IMR-90 (cell line): ENCODE results near the gene TSR1. TPM values are rescaled to one million over a fixed set of nuclear protein-coding genes. Genes with fewer than 3 reads are reported as not detected.

Experiments
- ATAC-seq: fragments of 200-7000 bp; cut with Tn5 transposase; 2 replicates; pipeline ENCODE4 v1.9.1; 2020; ENCODE audit warnings: low read depth, mild to moderate bottlenecking, moderate library complexity
- BruUV-seq: library from RNA; stranded (reverse); fragments of 400-500 nt; replicated peaks from 2 replicates; lab custom pipeline; 2021; lab: Mats Ljungman, UMichigan
- CTCF ChIA-PET: fragments of 300-600 bp; formaldehyde crosslinking; extraction: SDS; loops from one replicate; lab custom pipeline; 2021; ENCODE audit warnings: antibody characterized with exemption; lab: Yijun Ruan, JAX
- POLR2A ChIA-PET: fragments of 300-600 bp; sonication (Branson Sonifier 250); formaldehyde crosslinking; loops from one replicate; lab custom pipeline; 2022; ENCODE audit warnings: antibody characterized with exemption; ENCODE audit not compliant: unreplicated experiment; lab: Charles Lee
- DNase-seq: peaks from one replicate; pipeline ENCODE4 v3.0.0; 2013
- H2AFZ ChIP-seq: replicated peaks from 2 replicates; pipeline ENCODE3; 2013; ENCODE audit warnings: low read length, mild to moderate bottlenecking; ENCODE audit not compliant: poor library complexity
- H2AK5ac ChIP-seq: 2 replicates; pipeline ENCODE4 v1.6.1; 2013; ENCODE audit warnings: low read depth, low read length, inconsistent platforms
- H2AK9ac ChIP-seq: replicated peaks from 2 replicates; pipeline ENCODE3; 2013; ENCODE audit warnings: mild to moderate bottlenecking, low read depth, low read length, moderate library complexity; ENCODE audit not compliant: poor library complexity
- H2BK120ac ChIP-seq: 2 replicates; pipeline ENCODE4 v1.6.1; 2013; ENCODE audit warnings: low read depth, low read length, inconsistent platforms
- H2BK15ac ChIP-seq: 3 replicates; pipeline ENCODE4 v1.6.1; 2013; ENCODE audit warnings: low read depth, low read length, inconsistent platforms
- H2BK20ac ChIP-seq: 2 replicates; pipeline ENCODE4 v1.6.1; 2013; ENCODE audit warnings: low read depth, mild to moderate bottlenecking, inconsistent platforms, low read length, moderate library complexity
- H2BK5ac ChIP-seq: 2 replicates; pipeline ENCODE4 v1.6.1; 2013; ENCODE audit warnings: mild to moderate bottlenecking, low read depth, low read length, inconsistent platforms; ENCODE audit not compliant: poor library complexity, severe bottlenecking
- H3K14ac ChIP-seq: replicated peaks from 2 replicates; pipeline ENCODE4 v1.6.1; 2013; ENCODE audit warnings: low read depth, low read length, inconsistent platforms
- H3K18ac ChIP-seq: 2 replicates; pipeline ENCODE4 v1.6.1; 2013; ENCODE audit warnings: low read depth, low read length, control low read depth
- H3K23ac ChIP-seq: 2 replicates; pipeline ENCODE4 v1.6.1; 2013; ENCODE audit warnings: low read depth, low read length, inconsistent platforms
- H3K27ac ChIP-seq: 2 replicates; pipeline ENCODE4 v1.5.1; 2013; ENCODE audit warnings: mild to moderate bottlenecking, control low read depth, low read length; ENCODE audit not compliant: insufficient read depth
- H3K27me3 ChIP-seq: 2 replicates; pipeline ENCODE4 v1.6.1; 2013; ENCODE audit warnings: low read length; ENCODE audit not compliant: control insufficient read depth, insufficient read depth
- H3K36me3 ChIP-seq: 2 replicates; pipeline ENCODE4 v1.6.1; 2013; ENCODE audit warnings: low read length, mixed read lengths; ENCODE audit not compliant: control insufficient read depth, insufficient read depth
- H3K4ac ChIP-seq: 2 replicates; pipeline ENCODE4 v1.6.1; 2013; ENCODE audit warnings: low read depth, low read length, inconsistent platforms
- H3K4me1 ChIP-seq: 2 replicates; pipeline ENCODE4 v1.6.1; 2013; ENCODE audit warnings: low read length, mixed read lengths; ENCODE audit not compliant: control insufficient read depth, insufficient read depth
- H3K4me2 ChIP-seq: 2 replicates; pipeline ENCODE4 v1.6.1; 2013; ENCODE audit warnings: low read depth, mild to moderate bottlenecking, control low read depth, low read length, moderate library complexity
- H3K4me3 ChIP-seq: 2 replicates; pipeline ENCODE4 v1.5.1; 2013; ENCODE audit warnings: low read depth, mild to moderate bottlenecking, control low read depth, low read length, moderate library complexity; ENCODE audit not compliant: insufficient read depth
- H3K56ac ChIP-seq: 2 replicates; pipeline ENCODE4 v1.6.1; 2013; ENCODE audit warnings: low read length, inconsistent platforms; ENCODE audit not compliant: insufficient read depth; ENCODE audit errors: extremely low read depth
- H3K79me1 ChIP-seq, 2 experiments: 2 replicates each; pipeline ENCODE4 v1.6.1; 2013; ENCODE audit warnings: low read length in 2 of 2, inconsistent platforms in 1 of 2, low read depth in 1 of 2
- H3K9ac ChIP-seq: 2 replicates; pipeline ENCODE4 v1.6.1; 2013; ENCODE audit warnings: low read depth, low read length, control low read depth
- H3K9me1 ChIP-seq: 2 replicates; pipeline ENCODE4 v1.6.1; 2013; ENCODE audit warnings: low read length, inconsistent platforms; ENCODE audit not compliant: insufficient read depth
- H3K9me3 ChIP-seq: 2 replicates; pipeline ENCODE4 v1.6.1; 2013; ENCODE audit warnings: low read length; ENCODE audit not compliant: control insufficient read depth, insufficient read depth
- H4K20me1 ChIP-seq: 2 replicates; pipeline ENCODE4 v1.6.1; 2013; ENCODE audit warnings: low read length, inconsistent platforms; ENCODE audit not compliant: insufficient read depth
- H4K5ac ChIP-seq: 2 replicates; pipeline ENCODE4 v1.6.1; 2013; ENCODE audit warnings: mild to moderate bottlenecking, low read depth, low read length, control low read depth
- H4K8ac ChIP-seq, 2 experiments: 2 replicates each; pipeline ENCODE4 v1.6.1; 2013; ENCODE audit warnings: low read depth in 2 of 2, low read length in 2 of 2, control low read depth in 1 of 2, inconsistent platforms in 1 of 2
- H4K91ac ChIP-seq: 2 replicates; pipeline ENCODE4 v1.6.1; 2013; ENCODE audit warnings: low read depth, low read length, inconsistent platforms; ENCODE audit not compliant: insufficient read depth
- CEBPB ChIP-seq: IDR thresholded peaks from 2 replicates; pipeline ENCODE4 v1.6.1; 2012; ENCODE audit warnings: low read depth, low read length, improper control_type of control experiment
- CTCF ChIP-seq: conservative IDR thresholded peaks from 2 replicates; pipeline ENCODE4 v1.5.1; 2012; ENCODE audit warnings: mild to moderate bottlenecking, low read depth, low read length, improper control_type of control experiment
- FOS ChIP-seq: fragments of 150-350 bp; IDR thresholded peaks from 2 replicates; pipeline ENCODE4 v1.6.1; 2016; ENCODE audit warnings: low read depth, low read length
- SMC3 ChIP-seq: fragments of 150-350 bp; IDR thresholded peaks from 2 replicates; pipeline ENCODE4 v1.6.1; 2016; ENCODE audit warnings: low read depth, mild to moderate bottlenecking, antibody characterized with exemption, low read length, moderate library complexity
- WGBS, 2 experiments: methylation state at CpG; one replicate each; pipeline versions ENCODE4 v1.1.5 to v1.1.7; 2013; ENCODE audit warnings: missing lambda C conversion rate in 2 of 2; ENCODE audit not compliant: insufficient read length in 1 of 2; ENCODE audit errors: extremely low coverage in 2 of 2; 5-methylcytosine and 5-hydroxymethylcytosine counted together
- dilution Hi-C: fragments of 300-500 bp; cut with HindIII; formaldehyde crosslinking; loops from one replicate; pipeline ENCODE4 v1.14.3; 2018; ENCODE audit warnings: low sequenced_read_pairs; ENCODE audit not compliant: unreplicated experiment
- in situ Hi-C: fragments of 300-500 bp; cut with MboI; formaldehyde crosslinking; loops from 3 replicates; pipeline ENCODE4 v1.14.3; 2019; ENCODE audit warnings: low sequenced_read_pairs, inconsistent platforms, mixed read lengths
- intact Hi-C: fragments of 100-400 bp; cut with micrococcal nuclease; formaldehyde crosslinking; loops from 2 replicates; pipeline ENCODE4 v1.10.0; 2022
- polyA plus RNA-seq, 3 experiments: library from polyadenylated mRNA; depleted of rRNA; stranded (reverse); fragments of >200 nt; gene quantifications; 2 replicates each; pipeline ENCODE4 v1.2.3, GENCODE V29; 2012; ENCODE audit warnings: low replicate concordance in 1 of 3
- total RNA-seq: library from RNA; depleted of rRNA; stranded (reverse); fragments of >200 nt; gene quantifications from 2 replicates; pipeline ENCODE4 v1.2.3, GENCODE V29; 2012

TSR1 gene
- total and polyA plus RNA-seq, 2 of the 4 experiments (the other 2 are of a cell fraction) = 22.6 to 72.6 TPM

DNA sequence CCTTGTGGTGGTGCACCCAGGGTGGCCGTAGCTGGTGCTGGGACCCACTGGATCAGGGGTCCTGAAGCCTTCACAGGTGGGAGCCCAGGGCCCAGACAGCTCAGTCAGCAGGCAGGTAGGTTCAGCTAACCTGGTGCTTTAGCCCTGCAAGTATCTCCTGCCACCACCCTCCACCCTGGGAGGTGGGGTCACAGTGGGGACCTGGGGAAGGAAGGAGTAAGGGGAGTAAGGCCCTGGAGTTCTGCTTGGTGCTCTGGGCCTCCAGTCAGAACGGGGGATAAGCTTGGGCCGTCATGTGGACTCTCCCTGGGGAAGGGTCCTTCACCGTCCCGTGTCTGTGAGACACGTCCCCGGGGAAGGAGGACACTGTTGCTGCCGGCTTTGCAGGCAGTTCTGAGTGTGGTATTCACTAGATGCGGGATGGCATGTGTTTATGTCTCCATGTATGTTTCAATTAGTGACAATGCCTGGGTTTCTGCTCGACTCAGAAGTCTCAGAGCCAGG, 21.7 kb upstream of the TSR1 start:
- Histone ChIP-seq H2BK120ac (no peak overlapping the region), H2AK9ac (no peak overlapping the region), H4K91ac (no peak overlapping the region), H3K27me3 (no peaks in the 10 kb centered on the region), H3K18ac (no peak overlapping the region), H3K9me3 (no peaks in the 10 kb centered on the region), H3K4me1 (peaks cover 8% of the 10 kb centered on the region), H3K36me3 (peaks cover 11% of the 10 kb centered on the region), H2AK5ac (peak overlapping the region; percentile 13), H2BK20ac (peak overlapping the region; percentile 14; the same call in 1 of the 2 replicates), H3K9ac (no peak overlapping the region), H3K4me3 (no peak overlapping the region), H3K4me2 (no peak overlapping the region), H2BK5ac (no peak overlapping the region), H4K8ac (no peak overlapping the region), H2AFZ (no peak overlapping the region), H3K14ac (no peak overlapping the region), H3K9me1 (peaks cover 23% of the 10 kb centered on the region), H4K20me1 (peaks cover 32% of the 10 kb centered on the region), H3K27ac (no peak overlapping the region), H3K4ac (no peak overlapping the region), H3K79me1 (peaks cover 5 to 27% of the 10 kb centered on the region in 2 experiments; a peak in 2 of 4 replicates), H2BK15ac (no peak overlapping the region), H3K56ac (no peak overlapping the region), H3K23ac (no peak overlapping the region), H4K5ac (no peak overlapping the region)
- WGBS, 2 experiments = 93% methylated on average over 3 of the region's 10 CpGs; no CpG with 5 or more reads in 1 of the 2 experiments
- DNase-seq = no peak
- ChIA-PET CTCF (interaction anchor here (0.5 to 0.6 kb wide), 2 partner anchors 16 to 1182 kb away, joined by 3 to 4 read pairs; no protein-coding TSS in a partner anchor), POLR2A (no interaction called here)
- dilution Hi-C loops (no loop called here), in situ Hi-C loops (no loop called here), intact Hi-C loops (no loop called here)
- no peak for TF ChIP-seq CEBPB
- TF ChIP-seq CTCF = no peak
- no peak for TF ChIP-seq FOS
- no peak for TF ChIP-seq SMC3
- no TSS peak for BruUV-seq
- no peak for ATAC-seq
